Head of caudate nucleus (tissue), 42 donors: ENCODE data around the gene TTN.

Experiments
- DNase-seq, 42 donors: peaks; one replicate each; pipeline versions ENCODE4 v3.0.0 to v3.0.0-alpha.2; 2020 to 2021; ENCODE audit warnings: mixed read lengths in 7 of 42
- intact Hi-C: fragments of 100-400 bp; cut with DNase I; formaldehyde crosslinking; loops from one replicate; pipeline ENCODE4 v1.15.0; 2022

TTN gene

GRCh38 chr2:178807227-178808008 is at the start of gene TTN:
TSS of gene TTN (minus strand) at chr2:178807423. CDS start at chr2:178804642, 2,781 bp downstream.
- intact Hi-C loops: no loop called here
- peak in 7 of 42 donors; percentile 4 to 52 (median 25) for DNase-seq

- no peak for DNase-seq
- intact Hi-C loops: no loop called here
Measured at GRCh38 chr2:178855151-178855550, 47.9 kb upstream of the TTN start.

- intact Hi-C loops: no loop called here
- DNase-seq: no peak
Measured at GRCh38 chr2:178848335-178848734, 41.1 kb upstream of the TTN start.

- no peak for DNase-seq
- intact Hi-C loops: no loop called here
Measured at GRCh38 chr2:178846458-178846802, 39.2 kb upstream of the TTN start.

GRCh38 chr2:178845566-178846457 is 38.6 kb upstream of the TTN start:
- no peak for DNase-seq
- intact Hi-C loops: no loop called here

GRCh38 chr2:178844701-178845100 is 37.5 kb upstream of the TTN start:
- no peak for DNase-seq
- intact Hi-C loops: no loop called here

GRCh38 chr2:178844269-178844668 is 37.0 kb upstream of the TTN start:
- no peak for DNase-seq
- intact Hi-C loops: no loop called here

GRCh38 chr2:178843697-178844096 is 36.5 kb upstream of the TTN start:
- no peak for DNase-seq
- intact Hi-C loops: no loop called here

- DNase-seq: no peak
- intact Hi-C loops: no loop called here
Measured at GRCh38 chr2:178836807-178837206, 29.6 kb upstream of the TTN start.

GRCh38 chr2:178834086-178834485 is 26.9 kb upstream of the TTN start:
- intact Hi-C loops: no loop called here
- DNase-seq: no peak

GRCh38 chr2:178833382-178833781 is 26.2 kb upstream of the TTN start:
- DNase-seq: no peak
- intact Hi-C loops: no loop called here

- intact Hi-C loops: no loop called here
Measured at GRCh38 chr2:178830451-178830850, 23.2 kb upstream of the TTN start.

GRCh38 chr2:178829981-178830380 is 22.8 kb upstream of the TTN start:
- intact Hi-C loops: no loop called here

More at GRCh38 chr2:178830451-178830850, 23.2 kb upstream of the TTN start:
- DNase-seq: no peak

GRCh38 chr2:178829299-178829960 is 22.2 kb upstream of the TTN start:
- intact Hi-C loops: no loop called here
- DNase-seq: no peak

More at GRCh38 chr2:178829981-178830380, 22.8 kb upstream of the TTN start:
- DNase-seq: no peak

GRCh38 chr2:178828486-178828881 is 21.3 kb upstream of the TTN start:
- intact Hi-C loops: no loop called here
- no peak for DNase-seq

- DNase-seq: no peak
- intact Hi-C loops: no loop called here
Measured at GRCh38 chr2:178827739-178828485, 20.7 kb upstream of the TTN start.

GRCh38 chr2:178827111-178827510 is 19.9 kb upstream of the TTN start:
- DNase-seq: no peak
- intact Hi-C loops: no loop called here

GRCh38 chr2:178825183-178825582 is 18.0 kb upstream of the TTN start:
- intact Hi-C loops: no loop called here
- no peak for DNase-seq

GRCh38 chr2:178824181-178824580 is 17.0 kb upstream of the TTN start:
- DNase-seq: no peak

More at GRCh38 chr2:178824181-178824580, 17.0 kb upstream of the TTN start:
- intact Hi-C loops: no loop called here
